GM23338 (cell line): ENCODE data around the gene CADPS. TPM values are rescaled to one million over a fixed set of nuclear protein-coding genes. Genes with fewer than 3 reads are reported as not detected.

ENCODE experiments used
- ATAC-seq: fragments of 200-7000 bp; cut with Tn5 transposase; 3 replicates; pipeline ENCODE4 v1.9.1; 2020
- DNase-seq: peaks from one replicate; pipeline ENCODE4 v3.0.0-alpha.2; 2015; ENCODE audit warnings: low spot score
- H2AFZ ChIP-seq: fragments of 200-600 bp; sonication (generic); 2 replicates; pipeline ENCODE4 v1.8.0; 2016; ENCODE audit warnings: antibody characterized with exemption, mild to moderate bottlenecking, moderate library complexity
- H3F3A ChIP-seq: fragments of 200-600 bp; sonication (generic); replicated peaks from 2 replicates; pipeline ENCODE4 v1.8.0; 2017; ENCODE audit warnings: antibody characterized with exemption, mixed run types, low read depth
- H3K27ac ChIP-seq: fragments of 200-600 bp; sonication (generic); 2 replicates; pipeline ENCODE4 v1.6.1; 2016; ENCODE audit warnings: low read depth
- H3K27me3 ChIP-seq: fragments of 200-600 bp; sonication (generic); 2 replicates; pipeline ENCODE4 v1.8.0; 2016; ENCODE audit warnings: mild to moderate bottlenecking, mixed run types, moderate library complexity; ENCODE audit not compliant: insufficient read depth
- H3K36me3 ChIP-seq: fragments of 200-600 bp; sonication (generic); 2 replicates; pipeline ENCODE4 v1.8.0; 2016; ENCODE audit warnings: mild to moderate bottlenecking; ENCODE audit not compliant: insufficient read depth
- H3K4me1 ChIP-seq: fragments of 200-600 bp; sonication (generic); 2 replicates; pipeline ENCODE4 v1.8.0; 2016; ENCODE audit warnings: mild to moderate bottlenecking, moderate library complexity; ENCODE audit not compliant: insufficient read depth
- H3K4me2 ChIP-seq: fragments of 200-600 bp; sonication (generic); 2 replicates; pipeline ENCODE4 v1.7.1; 2017; ENCODE audit warnings: mixed run types
- H3K4me3 ChIP-seq: fragments of 200-600 bp; sonication (generic); 2 replicates; pipeline ENCODE4 v1.6.1; 2016; ENCODE audit warnings: mixed run types
- H3K79me2 ChIP-seq: fragments of 200-600 bp; sonication (generic); replicated peaks from 2 replicates; pipeline ENCODE4 v1.8.0; 2017; ENCODE audit warnings: mild to moderate bottlenecking; ENCODE audit not compliant: insufficient read depth
- H3K9me2 ChIP-seq: fragments of 200-600 bp; sonication (generic); 2 replicates; pipeline ENCODE4 v1.8.0; 2017; ENCODE audit not compliant: insufficient read depth
- H4K20me1 ChIP-seq: fragments of 200-600 bp; sonication (generic); replicated peaks from 2 replicates; pipeline ENCODE4 v1.8.0; 2017; ENCODE audit warnings: mild to moderate bottlenecking; ENCODE audit not compliant: insufficient read depth
- H3K27ac Mint-ChIP-seq: 2 replicates; pipeline ENCODE4 v1.8.0; 2020; ENCODE audit warnings: inconsistent platforms, mild to moderate bottlenecking, moderate library complexity, mixed read lengths
- H3K27me3 Mint-ChIP-seq: 3 replicates; pipeline ENCODE4 v1.8.0; 2022; ENCODE audit warnings: low read depth, mild to moderate bottlenecking, moderate library complexity, mixed read lengths, inconsistent platforms; ENCODE audit not compliant: insufficient read depth, poor library complexity
- H3K36me3 Mint-ChIP-seq: 3 replicates; pipeline ENCODE4 v1.8.0; 2021; ENCODE audit warnings: low read depth, mild to moderate bottlenecking, inconsistent platforms, moderate library complexity, mixed read lengths
- H3K4me1 Mint-ChIP-seq: 3 replicates; pipeline ENCODE4 v1.8.0; 2020; ENCODE audit warnings: mild to moderate bottlenecking, inconsistent platforms, mixed read lengths
- H3K4me3 Mint-ChIP-seq: 3 replicates; pipeline ENCODE4 v1.8.0; 2021; ENCODE audit warnings: moderate library complexity, mild to moderate bottlenecking, inconsistent platforms, mixed read lengths
- H3K9me3 Mint-ChIP-seq: 3 replicates; pipeline ENCODE4 v1.8.0; 2020; ENCODE audit warnings: moderate library complexity, mild to moderate bottlenecking, inconsistent platforms, mixed read lengths
- EZH2 ChIP-seq: fragments of 200-600 bp; sonication (generic); IDR thresholded peaks from one replicate; pipeline ENCODE4 v1.8.0; 2017; ENCODE audit warnings: antibody characterized with exemption, mild to moderate bottlenecking, low read depth; ENCODE audit not compliant: unreplicated experiment
- JUNB ChIP-seq: IDR thresholded peaks from one replicate; pipeline ENCODE4 v1.6.1; 2016; ENCODE audit warnings: antibody characterized with exemption; ENCODE audit not compliant: unreplicated experiment
- NANOG ChIP-seq: IDR thresholded peaks from 2 replicates; pipeline ENCODE4 v1.6.1; 2016; ENCODE audit warnings: antibody characterized with exemption, borderline replicate concordance
- POLR2AphosphoS5 ChIP-seq: IDR thresholded peaks from 2 replicates; pipeline ENCODE4 v1.6.1; 2016; ENCODE audit warnings: antibody characterized with exemption, low read depth
- STAT1 ChIP-seq: IDR thresholded peaks from one replicate; pipeline ENCODE4 v1.6.1; 2016; ENCODE audit warnings: antibody characterized with exemption; ENCODE audit not compliant: unreplicated experiment
- ZNF114 ChIP-seq: fragments of 250-450 bp; sonication (Bioruptor Pico); IDR thresholded peaks from 2 replicates; pipeline ENCODE4 v1.5.0; 2020; ENCODE audit warnings: mild to moderate bottlenecking, moderate library complexity
- ZNF331 ChIP-seq: fragments of 250-450 bp; sonication (Bioruptor Pico); IDR thresholded peaks from 2 replicates; pipeline ENCODE4 v1.5.0; 2020; ENCODE audit warnings: low read depth, mild to moderate bottlenecking, moderate library complexity
- polyA plus RNA-seq: library from polyadenylated mRNA; unstranded; fragments of >200 nt; fragmentation: Nextera tagmentation; extraction: Ambion mirVana; gene quantifications from 2 replicates; pipeline ENCODE4 v1.2.1, GENCODE V29; 2016
- total RNA-seq: library from RNA; depleted of rRNA; stranded (reverse); fragments of >200 nt; shearing (Covaris generic); gene quantifications from 2 replicates; pipeline ENCODE4 v1.2.3, GENCODE V29; 2014
- TF ChIP-seq, protein P1 (sequence below): fragments of 250-450 bp; sonication (Bioruptor Pico); IDR thresholded peaks from 2 replicates; pipeline ENCODE4 v1.5.0; 2020; ENCODE audit warnings: mild to moderate bottlenecking, moderate library complexity
- TF ChIP-seq, protein P2 (sequence below): IDR thresholded peaks from one replicate; pipeline ENCODE4 v1.6.1; 2018; ENCODE audit warnings: antibody characterized with exemption; ENCODE audit not compliant: unreplicated experiment

The CADPS gene
- total and polyA plus RNA-seq, 2 experiments from 2014 or later, result 14.7 to 22.0 TPM

DNA sequence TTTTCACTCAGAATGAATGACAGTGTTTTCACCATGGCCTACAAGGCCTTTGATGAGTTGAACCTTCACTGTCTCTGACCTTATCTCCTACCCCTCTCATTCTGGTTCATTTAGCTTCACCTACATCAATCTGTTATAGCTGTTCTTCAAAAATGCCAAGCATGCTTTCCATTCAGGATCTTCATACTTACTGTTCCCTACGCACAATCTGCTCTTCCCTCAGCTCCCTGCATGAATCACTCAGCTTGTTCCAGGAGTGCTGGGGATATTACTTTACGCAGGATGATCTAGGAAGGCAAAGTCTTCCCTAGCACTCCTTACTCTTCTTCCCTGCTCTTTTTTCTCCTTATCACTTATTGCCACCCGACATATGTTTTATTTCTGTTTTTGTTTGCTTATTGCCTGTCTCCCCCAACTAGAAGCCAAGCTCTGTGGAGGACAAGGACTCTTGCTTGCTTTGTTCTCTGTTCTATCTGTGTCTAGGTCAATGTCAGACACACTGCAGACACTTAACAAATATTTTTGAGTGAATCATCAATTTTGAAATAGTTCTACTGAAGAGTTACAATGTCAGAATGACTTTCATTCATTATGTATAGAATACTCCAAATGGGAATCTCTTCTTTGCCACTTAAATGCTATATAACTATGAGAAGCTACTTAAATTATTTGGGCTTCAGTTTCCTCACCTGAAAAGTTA is 263.5 kb downstream of the CADPS start:
- no peaks in the 10 kb centered on the region for H3K36me3 Mint-ChIP-seq
- no peak overlapping the region for H3K4me2 ChIP-seq
- no peak for TF ChIP-seq NANOG
- no peak for TF ChIP-seq JUNB
- TF ChIP-seq ZNF331 (CRISPR knock-in tag), result no peak
- TF ChIP-seq EZH2, result no peak
- TF ChIP-seq POLR2AphosphoS5, result no peak
- TF ChIP-seq STAT1, result no peak
- H3K36me3 ChIP-seq, result no peaks in the 10 kb centered on the region
- no peaks in the 10 kb centered on the region for H3K27me3 ChIP-seq
- H3K79me2 ChIP-seq, result no peaks in the 10 kb centered on the region
- no peak overlapping the region for H3K4me3 ChIP-seq
- H4K20me1 ChIP-seq, result no peaks in the 10 kb centered on the region
- ATAC-seq (no peak), DNase-seq (no peak)
- 0 out of 2 replicates have a peak, but pooled peaks cover 3% of the 10 kb centered on the region for H3K4me1 ChIP-seq
- H3K9me3 Mint-ChIP-seq, result no peaks in the 10 kb centered on the region
- no peaks in the 10 kb centered on the region for H3F3A ChIP-seq
- no peak overlapping the region for H3K27ac Mint-ChIP-seq
- H3K27me3 Mint-ChIP-seq, result peaks cover 2% of the 10 kb centered on the region
- peaks cover 3% of the 10 kb centered on the region; the same call in 1 of the 2 replicates for H3K9me2 ChIP-seq
- no peak overlapping the region for H2AFZ ChIP-seq
- H3K27ac ChIP-seq, result no peak overlapping the region
- peaks cover 3% of the 10 kb centered on the region; the same call in 1 of the 3 replicates for H3K4me1 Mint-ChIP-seq
- no peak overlapping the region for H3K4me3 Mint-ChIP-seq

DNA sequence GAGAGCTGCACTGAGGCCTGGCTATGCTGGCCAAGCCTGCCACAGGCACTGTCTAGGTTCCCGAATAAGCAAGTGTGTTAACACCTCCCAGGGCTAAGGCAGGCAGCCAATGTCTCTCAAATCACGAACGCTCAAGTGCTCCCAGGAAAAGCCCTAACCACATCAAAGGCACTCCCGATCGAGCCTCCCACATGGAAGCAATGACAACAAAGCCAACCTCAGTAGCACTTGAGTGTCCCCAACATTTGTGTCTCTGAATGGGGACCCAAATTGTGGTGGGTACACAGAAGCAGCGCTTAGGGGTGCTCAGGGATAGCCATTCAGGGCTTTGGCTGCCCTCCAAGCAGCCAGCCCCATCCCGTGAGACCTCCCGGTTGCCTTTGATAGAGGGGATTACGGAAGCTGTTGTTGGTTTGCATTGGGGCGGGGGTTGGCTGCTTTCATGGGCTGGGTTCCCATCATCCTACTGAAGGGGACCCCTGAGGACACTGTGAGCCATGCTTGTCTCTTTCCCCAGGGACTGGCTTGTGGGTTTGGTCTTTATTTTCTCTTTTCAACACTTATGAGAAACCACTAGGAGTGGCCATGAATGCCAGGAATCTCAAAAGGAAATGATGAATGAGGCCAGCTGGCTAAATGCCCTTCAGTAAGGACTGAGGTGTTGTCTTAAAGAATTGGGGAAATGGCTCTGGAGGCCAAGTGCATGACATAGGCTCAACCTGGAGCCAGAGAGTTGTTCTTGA is 267.8 kb downstream of the CADPS start:
- H3K27me3 Mint-ChIP-seq, result peaks cover 1% of the 10 kb centered on the region
- no peak for ATAC-seq

More for the DNA sequence above, 267.8 kb downstream of the CADPS start:
- no peaks in the 10 kb centered on the region for H3K4me1 ChIP-seq
- no peaks in the 10 kb centered on the region for H3K79me2 ChIP-seq
- Mint-ChIP-seq H3K4me1 (peaks cover 7% of the 10 kb centered on the region; the same call in 1 of the 3 replicates), H3K36me3 (no peaks in the 10 kb centered on the region), H3K9me3 (no peaks in the 10 kb centered on the region), H3K27ac (no peak overlapping the region), H3K4me3 (no peak overlapping the region)
- no peak overlapping the region for H2AFZ ChIP-seq
- H3K27me3 ChIP-seq, result no peaks in the 10 kb centered on the region
- no peaks in the 10 kb centered on the region for H3F3A ChIP-seq
- peaks cover 3% of the 10 kb centered on the region; the same call in 1 of the 2 replicates for H3K9me2 ChIP-seq
- DNase-seq, result peak; percentile 11
- H4K20me1 ChIP-seq, result no peaks in the 10 kb centered on the region
- TF ChIP-seq, protein P1, sequence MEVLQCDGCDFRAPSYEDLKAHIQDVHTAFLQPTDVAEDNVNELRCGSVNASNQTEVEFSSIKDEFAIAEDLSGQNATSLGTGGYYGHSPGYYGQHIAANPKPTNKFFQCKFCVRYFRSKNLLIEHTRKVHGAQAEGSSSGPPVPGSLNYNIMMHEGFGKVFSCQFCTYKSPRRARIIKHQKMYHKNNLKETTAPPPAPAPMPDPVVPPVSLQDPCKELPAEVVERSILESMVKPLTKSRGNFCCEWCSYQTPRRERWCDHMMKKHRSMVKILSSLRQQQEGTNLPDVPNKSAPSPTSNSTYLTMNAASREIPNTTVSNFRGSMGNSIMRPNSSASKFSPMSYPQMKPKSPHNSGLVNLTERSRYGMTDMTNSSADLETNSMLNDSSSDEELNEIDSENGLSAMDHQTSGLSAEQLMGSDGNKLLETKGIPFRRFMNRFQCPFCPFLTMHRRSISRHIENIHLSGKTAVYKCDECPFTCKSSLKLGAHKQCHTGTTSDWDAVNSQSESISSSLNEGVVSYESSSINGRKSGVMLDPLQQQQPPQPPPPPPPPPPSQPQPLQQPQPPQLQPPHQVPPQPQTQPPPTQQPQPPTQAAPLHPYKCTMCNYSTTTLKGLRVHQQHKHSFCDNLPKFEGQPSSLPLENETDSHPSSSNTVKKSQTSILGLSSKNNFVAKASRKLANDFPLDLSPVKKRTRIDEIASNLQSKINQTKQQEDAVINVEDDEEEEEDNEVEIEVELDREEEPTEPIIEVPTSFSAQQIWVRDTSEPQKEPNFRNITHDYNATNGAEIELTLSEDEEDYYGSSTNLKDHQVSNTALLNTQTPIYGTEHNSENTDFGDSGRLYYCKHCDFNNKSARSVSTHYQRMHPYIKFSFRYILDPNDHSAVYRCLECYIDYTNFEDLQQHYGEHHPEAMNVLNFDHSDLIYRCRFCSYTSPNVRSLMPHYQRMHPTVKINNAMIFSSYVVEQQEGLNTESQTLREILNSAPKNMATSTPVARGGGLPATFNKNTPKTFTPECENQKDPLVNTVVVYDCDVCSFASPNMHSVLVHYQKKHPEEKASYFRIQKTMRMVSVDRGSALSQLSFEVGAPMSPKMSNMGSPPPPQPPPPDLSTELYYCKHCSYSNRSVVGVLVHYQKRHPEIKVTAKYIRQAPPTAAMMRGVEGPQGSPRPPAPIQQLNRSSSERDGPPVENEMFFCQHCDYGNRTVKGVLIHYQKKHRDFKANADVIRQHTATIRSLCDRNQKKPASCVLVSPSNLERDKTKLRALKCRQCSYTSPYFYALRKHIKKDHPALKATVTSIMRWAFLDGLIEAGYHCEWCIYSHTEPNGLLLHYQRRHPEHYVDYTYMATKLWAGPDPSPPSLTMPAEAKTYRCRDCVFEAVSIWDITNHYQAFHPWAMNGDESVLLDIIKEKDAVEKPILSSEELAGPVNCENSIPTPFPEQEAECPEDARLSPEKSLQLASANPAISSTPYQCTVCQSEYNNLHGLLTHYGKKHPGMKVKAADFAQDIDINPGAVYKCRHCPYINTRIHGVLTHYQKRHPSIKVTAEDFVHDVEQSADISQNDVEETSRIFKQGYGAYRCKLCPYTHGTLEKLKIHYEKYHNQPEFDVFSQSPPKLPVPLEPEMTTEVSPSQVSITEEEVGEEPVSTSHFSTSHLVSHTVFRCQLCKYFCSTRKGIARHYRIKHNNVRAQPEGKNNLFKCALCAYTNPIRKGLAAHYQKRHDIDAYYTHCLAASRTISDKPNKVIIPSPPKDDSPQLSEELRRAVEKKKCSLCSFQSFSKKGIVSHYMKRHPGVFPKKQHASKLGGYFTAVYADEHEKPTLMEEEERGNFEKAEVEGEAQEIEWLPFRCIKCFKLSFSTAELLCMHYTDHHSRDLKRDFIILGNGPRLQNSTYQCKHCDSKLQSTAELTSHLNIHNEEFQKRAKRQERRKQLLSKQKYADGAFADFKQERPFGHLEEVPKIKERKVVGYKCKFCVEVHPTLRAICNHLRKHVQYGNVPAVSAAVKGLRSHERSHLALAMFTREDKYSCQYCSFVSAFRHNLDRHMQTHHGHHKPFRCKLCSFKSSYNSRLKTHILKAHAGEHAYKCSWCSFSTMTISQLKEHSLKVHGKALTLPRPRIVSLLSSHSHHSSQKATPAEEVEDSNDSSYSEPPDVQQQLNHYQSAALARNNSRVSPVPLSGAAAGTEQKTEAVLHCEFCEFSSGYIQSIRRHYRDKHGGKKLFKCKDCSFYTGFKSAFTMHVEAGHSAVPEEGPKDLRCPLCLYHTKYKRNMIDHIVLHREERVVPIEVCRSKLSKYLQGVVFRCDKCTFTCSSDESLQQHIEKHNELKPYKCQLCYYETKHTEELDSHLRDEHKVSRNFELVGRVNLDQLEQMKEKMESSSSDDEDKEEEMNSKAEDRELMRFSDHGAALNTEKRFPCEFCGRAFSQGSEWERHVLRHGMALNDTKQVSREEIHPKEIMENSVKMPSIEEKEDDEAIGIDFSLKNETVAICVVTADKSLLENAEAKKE (CRISPR knock-in tag), result no peak
- TF ChIP-seq ZNF114 (CRISPR knock-in tag) (no peak), STAT1 (no peak), EZH2 (no peak), JUNB (no peak)
- TF ChIP-seq, protein P2, sequence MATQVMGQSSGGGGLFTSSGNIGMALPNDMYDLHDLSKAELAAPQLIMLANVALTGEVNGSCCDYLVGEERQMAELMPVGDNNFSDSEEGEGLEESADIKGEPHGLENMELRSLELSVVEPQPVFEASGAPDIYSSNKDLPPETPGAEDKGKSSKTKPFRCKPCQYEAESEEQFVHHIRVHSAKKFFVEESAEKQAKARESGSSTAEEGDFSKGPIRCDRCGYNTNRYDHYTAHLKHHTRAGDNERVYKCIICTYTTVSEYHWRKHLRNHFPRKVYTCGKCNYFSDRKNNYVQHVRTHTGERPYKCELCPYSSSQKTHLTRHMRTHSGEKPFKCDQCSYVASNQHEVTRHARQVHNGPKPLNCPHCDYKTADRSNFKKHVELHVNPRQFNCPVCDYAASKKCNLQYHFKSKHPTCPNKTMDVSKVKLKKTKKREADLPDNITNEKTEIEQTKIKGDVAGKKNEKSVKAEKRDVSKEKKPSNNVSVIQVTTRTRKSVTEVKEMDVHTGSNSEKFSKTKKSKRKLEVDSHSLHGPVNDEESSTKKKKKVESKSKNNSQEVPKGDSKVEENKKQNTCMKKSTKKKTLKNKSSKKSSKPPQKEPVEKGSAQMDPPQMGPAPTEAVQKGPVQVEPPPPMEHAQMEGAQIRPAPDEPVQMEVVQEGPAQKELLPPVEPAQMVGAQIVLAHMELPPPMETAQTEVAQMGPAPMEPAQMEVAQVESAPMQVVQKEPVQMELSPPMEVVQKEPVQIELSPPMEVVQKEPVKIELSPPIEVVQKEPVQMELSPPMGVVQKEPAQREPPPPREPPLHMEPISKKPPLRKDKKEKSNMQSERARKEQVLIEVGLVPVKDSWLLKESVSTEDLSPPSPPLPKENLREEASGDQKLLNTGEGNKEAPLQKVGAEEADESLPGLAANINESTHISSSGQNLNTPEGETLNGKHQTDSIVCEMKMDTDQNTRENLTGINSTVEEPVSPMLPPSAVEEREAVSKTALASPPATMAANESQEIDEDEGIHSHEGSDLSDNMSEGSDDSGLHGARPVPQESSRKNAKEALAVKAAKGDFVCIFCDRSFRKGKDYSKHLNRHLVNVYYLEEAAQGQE, result no peak
- H3K4me3 ChIP-seq, result no peak overlapping the region
- H3K4me2 ChIP-seq, result no peak overlapping the region
- H3K27ac ChIP-seq, result no peak overlapping the region
- H3K36me3 ChIP-seq, result no peaks in the 10 kb centered on the region
